Measurements from ENCODE around the gene SLC25A38.
"Not testable (repeated sequence)": the region's sequence is repeated elsewhere in the genome, so short reads cannot be mapped to it uniquely, and the experiment has no call there.

SLC25A38 gene

GRCh38 chr3:39408493-39409372, 25.6 kb downstream of the SLC25A38 start:
- FAIRE-seq, result no peak

- FAIRE-seq, result no peak
Measured at GRCh38 chr3:39409514-39410136, 26.5 kb downstream of the SLC25A38 start.

GRCh38 chr3:39410893-39411292, 27.7 kb downstream of the SLC25A38 start:
- FAIRE-seq, result no peak

GRCh38 chr3:39412668-39413260, 29.6 kb downstream of the SLC25A38 start:
- no peak for FAIRE-seq

GRCh38 chr3:39413691-39414420, 30.7 kb downstream of the SLC25A38 start:
- FAIRE-seq, result no peak

GRCh38 chr3:39414421-39414907, 31.3 kb downstream of the SLC25A38 start:
- FAIRE-seq, result no peak

DNA sequence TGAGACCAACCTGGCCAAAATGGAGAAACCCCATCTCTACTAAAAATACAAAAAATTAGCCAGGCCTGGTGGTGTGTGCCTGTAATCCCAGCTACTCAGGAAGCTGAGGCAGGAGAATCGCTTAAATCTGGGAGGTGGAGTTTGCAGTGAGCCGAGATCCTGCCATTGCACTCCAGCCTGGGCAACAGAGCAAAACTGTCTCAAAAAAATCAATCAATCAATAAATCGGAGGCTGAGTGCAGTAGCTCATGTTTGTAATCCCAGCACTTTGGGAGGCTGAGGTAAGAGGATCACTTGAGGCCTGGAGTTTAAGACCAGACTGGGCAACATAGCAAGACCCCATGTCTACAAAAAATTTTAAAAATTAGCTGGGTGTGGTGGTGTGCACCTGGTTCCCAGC, 32.1 kb downstream of the SLC25A38 start:
- not testable (repeated sequence) for FAIRE-seq

DNA sequence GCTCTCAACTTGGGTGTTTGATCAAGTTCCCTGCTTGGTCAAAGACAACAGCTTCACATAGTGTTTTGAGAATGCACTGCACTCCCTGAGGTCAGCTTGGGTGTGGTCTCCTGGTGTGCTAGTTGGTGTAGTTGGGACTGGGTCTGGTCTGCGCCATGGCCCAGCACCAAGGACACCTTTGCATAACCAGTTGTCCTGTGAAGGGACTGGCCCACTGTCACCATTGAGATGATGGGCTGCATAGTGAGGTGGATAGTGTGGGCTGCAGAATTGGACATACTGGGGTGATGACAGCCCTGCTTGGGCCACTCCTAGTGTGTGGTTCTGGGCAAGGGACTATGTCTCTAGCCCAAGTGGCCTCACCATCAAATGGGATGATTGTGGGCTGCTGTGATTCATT, 32.8 kb downstream of the SLC25A38 start:
- no peak for FAIRE-seq

GRCh38 chr3:39416998-39417397, 33.8 kb downstream of the SLC25A38 start:
- FAIRE-seq, result not testable (repeated sequence)

DNA sequence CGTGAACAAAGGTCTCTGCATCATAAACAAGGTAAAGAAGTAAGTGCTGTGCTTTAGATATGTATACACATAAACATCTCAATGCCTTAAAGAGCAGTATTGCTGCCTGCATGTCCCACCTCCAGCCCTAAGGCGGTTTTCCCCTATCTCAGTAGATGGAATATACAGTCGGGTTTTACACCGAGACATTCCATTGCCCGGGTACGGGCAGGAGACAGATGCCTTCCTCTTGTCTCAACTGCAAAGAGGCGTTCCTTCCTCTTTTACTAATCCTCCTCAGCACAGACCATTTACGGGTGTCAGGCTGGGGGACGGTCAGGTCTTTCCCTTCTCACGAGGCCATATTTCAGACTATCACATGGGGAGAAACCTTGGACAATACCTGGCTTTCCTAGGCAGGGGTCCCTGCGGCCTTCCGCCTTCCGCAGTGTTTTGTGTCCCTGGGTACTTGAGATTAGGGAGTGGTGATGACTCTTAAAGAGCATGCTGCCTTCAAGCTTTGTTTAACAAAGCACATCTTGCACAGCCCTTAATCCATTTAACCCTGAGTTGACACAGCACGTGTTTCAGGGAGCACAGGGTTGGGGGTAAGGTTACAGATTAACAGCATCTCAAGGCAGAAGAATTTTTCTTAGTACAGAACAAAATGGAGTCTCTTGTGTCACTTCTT, 35.5 kb downstream of the SLC25A38 start:
- FAIRE-seq, result not testable (repeated sequence)

- FAIRE-seq, result no peak
Measured at GRCh38 chr3:39419742-39420315, 36.7 kb downstream of the SLC25A38 start.

- FAIRE-seq, result no peak
Measured at GRCh38 chr3:39420543-39420942, 37.4 kb downstream of the SLC25A38 start.

DNA sequence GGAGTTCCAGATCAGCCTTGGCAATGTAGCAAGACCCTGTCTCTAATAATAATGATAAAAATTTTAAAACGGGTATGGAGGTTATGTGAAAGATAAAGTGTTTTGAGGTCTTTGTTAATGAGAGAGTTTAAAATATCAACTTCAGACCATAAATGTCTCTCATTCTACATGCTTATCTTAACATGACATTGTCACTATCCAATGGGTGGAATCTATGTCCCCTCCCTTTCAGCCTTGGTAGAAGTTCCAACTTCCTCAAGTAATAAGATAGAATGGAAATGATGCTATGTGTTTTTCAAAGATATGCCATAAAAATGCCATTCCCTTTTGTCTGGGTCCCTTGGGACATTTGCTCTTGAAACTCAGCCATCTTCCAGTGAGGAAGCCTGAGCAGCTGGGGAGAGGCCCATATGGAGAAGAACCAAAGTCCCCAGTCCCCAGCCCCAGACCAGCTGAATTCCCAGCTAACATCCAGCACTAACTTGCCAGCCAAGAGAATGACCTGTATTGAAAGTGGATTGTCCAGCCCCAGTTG, 40.3 kb downstream of the SLC25A38 start:
- no peak for FAIRE-seq

- no peak for FAIRE-seq
Measured at GRCh38 chr3:39426312-39426711, 43.1 kb downstream of the SLC25A38 start.

DNA sequence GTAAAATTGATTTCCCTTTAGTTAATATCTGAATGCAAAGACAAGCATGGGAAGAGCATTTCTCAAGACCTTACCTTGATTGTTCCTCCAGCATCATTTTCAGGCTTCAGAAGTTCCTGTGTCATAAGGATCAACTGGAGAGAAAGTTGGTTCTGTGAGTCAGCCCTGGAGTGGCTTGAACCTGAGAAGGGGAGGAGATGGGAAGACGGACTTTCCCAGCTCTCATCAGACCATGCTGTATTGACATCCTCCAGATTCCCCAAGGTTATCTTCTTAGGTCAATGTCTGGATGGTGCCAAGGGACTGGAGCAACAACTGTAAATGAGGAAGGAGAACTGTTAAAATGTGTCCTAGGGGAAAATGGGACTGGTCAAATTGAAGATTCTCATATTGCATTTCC, 44.3 kb downstream of the SLC25A38 start:
- no peak for FAIRE-seq

DNA sequence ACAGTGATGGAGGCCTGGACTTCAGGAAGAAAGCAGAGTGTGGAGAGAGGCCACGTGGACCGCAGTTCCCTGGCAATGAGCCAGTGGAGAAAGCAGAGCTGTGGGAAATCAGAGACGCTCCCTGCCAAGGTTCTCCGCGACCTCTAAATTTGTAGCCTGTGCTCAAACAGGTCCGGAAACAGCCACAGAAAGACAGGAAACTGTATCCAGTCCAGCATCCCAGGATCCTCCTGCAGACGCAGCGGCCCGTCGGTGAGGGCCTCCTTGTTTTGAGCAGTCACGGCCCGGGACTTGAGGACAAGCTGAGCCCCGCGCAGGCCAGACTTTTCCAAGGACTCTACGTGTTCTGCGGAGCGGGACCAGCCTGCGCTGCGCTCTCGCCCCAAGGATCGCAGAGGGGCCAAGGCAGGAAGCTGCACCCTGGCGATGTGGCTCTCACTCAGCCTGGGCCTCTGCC, 45.6 kb downstream of the SLC25A38 start:
- no peak for FAIRE-seq

DNA sequence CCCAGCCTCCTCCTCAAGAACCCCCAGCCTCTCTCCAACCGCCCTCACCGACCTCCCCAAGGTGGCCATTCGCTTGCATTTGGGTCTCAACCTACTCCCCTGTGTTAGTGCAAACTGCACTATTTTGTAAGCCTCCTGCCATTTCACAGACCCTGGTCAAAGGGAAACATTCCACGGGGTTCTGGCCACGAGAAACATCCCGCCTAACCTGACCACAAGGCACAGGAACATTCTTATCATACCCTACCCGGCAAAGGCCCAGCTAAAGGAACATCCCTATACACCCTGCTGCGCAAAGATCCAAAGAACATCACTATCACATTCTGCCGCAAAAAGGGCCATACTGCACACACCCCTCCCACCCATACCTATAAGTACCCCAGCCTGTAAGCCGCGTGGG, 46.3 kb downstream of the SLC25A38 start:
- FAIRE-seq, result no peak

DNA sequence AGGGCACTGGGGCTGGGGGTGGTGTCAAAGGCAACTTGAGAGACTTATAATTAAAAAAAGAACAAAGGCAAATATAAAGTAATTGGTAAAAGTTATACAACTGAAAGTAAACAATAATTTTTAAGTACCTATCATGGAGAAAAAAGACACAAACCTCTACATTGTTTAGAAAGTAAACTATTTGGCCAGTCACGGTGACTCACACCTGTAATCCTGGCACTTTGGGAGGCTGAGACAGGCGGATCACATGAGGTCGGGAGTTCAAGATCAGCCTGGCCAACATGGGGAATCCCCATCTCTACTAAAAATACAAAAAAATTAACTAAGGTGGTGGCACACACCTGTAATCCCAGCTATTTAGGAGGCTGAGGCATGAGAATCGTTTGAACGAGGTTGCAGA, 49.2 kb downstream of the SLC25A38 start:
- no peak for FAIRE-seq

GRCh38 chr3:39433642-39434041, 50.5 kb downstream of the SLC25A38 start:
- no peak for FAIRE-seq

GRCh38 chr3:39434574-39434973, 51.4 kb downstream of the SLC25A38 start:
- no peak for FAIRE-seq

DNA sequence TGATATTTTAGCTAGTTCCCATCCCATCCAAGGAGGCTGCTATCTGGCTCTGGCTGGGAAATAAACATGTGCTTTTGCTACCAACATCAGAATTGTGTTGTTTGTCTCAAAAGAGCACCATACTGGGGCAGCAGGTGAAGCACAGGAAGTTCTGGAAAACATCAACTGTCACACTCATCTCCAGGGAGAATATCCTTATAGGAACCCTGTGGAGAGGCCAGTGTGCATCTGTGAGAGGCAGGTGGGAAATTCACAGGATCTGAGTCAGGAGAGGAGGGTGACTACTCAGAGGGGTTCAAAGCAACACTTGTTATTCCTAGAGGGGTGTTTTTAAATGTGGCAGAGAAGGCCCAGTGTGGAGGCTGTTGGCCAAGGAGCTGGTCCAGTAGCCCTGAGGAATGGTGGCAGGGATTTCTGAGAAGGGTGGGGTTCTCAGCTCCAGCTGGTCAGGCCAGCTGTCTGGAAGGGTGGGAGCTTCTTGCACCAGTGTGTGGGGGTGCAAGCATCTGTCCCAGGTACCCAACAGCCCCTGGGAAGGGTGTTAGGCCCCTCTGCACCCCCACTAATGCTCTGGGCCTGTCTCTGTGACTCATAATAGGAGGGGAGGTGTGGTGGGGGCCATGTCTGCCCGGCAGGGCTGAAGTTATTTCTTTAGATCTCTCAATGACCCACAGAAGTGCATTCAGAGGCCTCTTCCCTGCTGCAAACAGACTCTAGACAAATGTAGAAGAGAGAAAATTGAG, 52.0 kb downstream of the SLC25A38 start:
- no peak for FAIRE-seq

All from islet of Langerhans (tissue), 1 donor.